Chondrocyte (in vitro differentiated cells): ENCODE data around the gene LGMN. TPM values are rescaled to one million over a fixed set of nuclear protein-coding genes. Genes with fewer than 3 reads are reported as not detected.

Experiments used
- DNase-seq: peaks from one replicate; pipeline ENCODE4 v3.0.0; 2021; ENCODE audit warnings: mixed read lengths, low spot score
- H3K27ac Mint-ChIP-seq: one replicate; pipeline ENCODE4 v1.8.0; 2021; ENCODE audit warnings: mild to moderate bottlenecking, moderate library complexity, mixed read lengths; ENCODE audit not compliant: unreplicated experiment
- H3K27me3 Mint-ChIP-seq: 2 replicates; pipeline ENCODE4 v1.8.0; 2021; ENCODE audit warnings: low read depth, mixed read lengths
- H3K36me3 Mint-ChIP-seq: 2 replicates; pipeline ENCODE4 v1.8.0; 2021; ENCODE audit warnings: low read depth, mixed read lengths
- H3K4me1 Mint-ChIP-seq: 2 replicates; pipeline ENCODE4 v1.8.0; 2021; ENCODE audit warnings: low read depth, mild to moderate bottlenecking, mixed read lengths
- H3K4me3 Mint-ChIP-seq: one replicate; pipeline ENCODE4 v1.8.0; 2021; ENCODE audit warnings: mild to moderate bottlenecking, moderate library complexity, mixed read lengths; ENCODE audit not compliant: unreplicated experiment
- H3K9me3 Mint-ChIP-seq: 2 replicates; pipeline ENCODE4 v1.8.0; 2021; ENCODE audit warnings: low read depth, mixed read lengths
- total RNA-seq: library from RNA; stranded (reverse); gene quantifications from 3 replicates; pipeline ENCODE4 v1.2.1, GENCODE V29; 2021
- TF ChIP-seq, protein P1 (sequence below): fragments of 200-600 bp; sonication (generic); IDR thresholded peaks from 2 replicates; pipeline ENCODE4 v1.5.0; 2021; ENCODE audit warnings: antibody characterized with exemption, mild to moderate bottlenecking, moderate library complexity

The LGMN gene
- total RNA-seq, 1 donor from 2014 or later: 134 TPM

- H3K4me1 Mint-ChIP-seq: peaks cover 11% of the 10 kb centered on the region
- H3K27me3 Mint-ChIP-seq: peaks cover 3% of the 10 kb centered on the region
- H3K27ac Mint-ChIP-seq: no peak overlapping the region
- H3K9me3 Mint-ChIP-seq: no peaks in the 10 kb centered on the region
- DNase-seq: peak; percentile 68
- TF ChIP-seq, protein P1, sequence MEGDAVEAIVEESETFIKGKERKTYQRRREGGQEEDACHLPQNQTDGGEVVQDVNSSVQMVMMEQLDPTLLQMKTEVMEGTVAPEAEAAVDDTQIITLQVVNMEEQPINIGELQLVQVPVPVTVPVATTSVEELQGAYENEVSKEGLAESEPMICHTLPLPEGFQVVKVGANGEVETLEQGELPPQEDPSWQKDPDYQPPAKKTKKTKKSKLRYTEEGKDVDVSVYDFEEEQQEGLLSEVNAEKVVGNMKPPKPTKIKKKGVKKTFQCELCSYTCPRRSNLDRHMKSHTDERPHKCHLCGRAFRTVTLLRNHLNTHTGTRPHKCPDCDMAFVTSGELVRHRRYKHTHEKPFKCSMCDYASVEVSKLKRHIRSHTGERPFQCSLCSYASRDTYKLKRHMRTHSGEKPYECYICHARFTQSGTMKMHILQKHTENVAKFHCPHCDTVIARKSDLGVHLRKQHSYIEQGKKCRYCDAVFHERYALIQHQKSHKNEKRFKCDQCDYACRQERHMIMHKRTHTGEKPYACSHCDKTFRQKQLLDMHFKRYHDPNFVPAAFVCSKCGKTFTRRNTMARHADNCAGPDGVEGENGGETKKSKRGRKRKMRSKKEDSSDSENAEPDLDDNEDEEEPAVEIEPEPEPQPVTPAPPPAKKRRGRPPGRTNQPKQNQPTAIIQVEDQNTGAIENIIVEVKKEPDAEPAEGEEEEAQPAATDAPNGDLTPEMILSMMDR: no peak
- H3K4me3 Mint-ChIP-seq: no peak overlapping the region
- no peaks in the 10 kb centered on the region for H3K36me3 Mint-ChIP-seq
These were observed 53.6 kb downstream of the LGMN start for GRCh38 chr14:92694807-92695206.

- peak; percentile 53 for DNase-seq
- TF ChIP-seq, protein P1: no peak
- no peak overlapping the region for H3K27ac Mint-ChIP-seq
- H3K27me3 Mint-ChIP-seq: peaks cover 3% of the 10 kb centered on the region
- no peaks in the 10 kb centered on the region for H3K36me3 Mint-ChIP-seq
- H3K9me3 Mint-ChIP-seq: no peaks in the 10 kb centered on the region
- H3K4me3 Mint-ChIP-seq: no peak overlapping the region
- H3K4me1 Mint-ChIP-seq: peaks cover 11% of the 10 kb centered on the region
These were observed 54.2 kb downstream of the LGMN start for GRCh38 chr14:92693998-92694795.

GRCh38 chr14:92692822-92693226 lies 55.6 kb downstream of the LGMN start:
- H3K4me3 Mint-ChIP-seq: no peak overlapping the region
- H3K4me1 Mint-ChIP-seq: peaks cover 11% of the 10 kb centered on the region
- H3K27me3 Mint-ChIP-seq: peaks cover 3% of the 10 kb centered on the region
- no peaks in the 10 kb centered on the region for H3K9me3 Mint-ChIP-seq
- H3K36me3 Mint-ChIP-seq: no peaks in the 10 kb centered on the region
- no peak overlapping the region for H3K27ac Mint-ChIP-seq
- TF ChIP-seq, protein P1: no peak
- peak; percentile 73 for DNase-seq

- peak; percentile 77 for DNase-seq
- peaks cover 11% of the 10 kb centered on the region for H3K4me1 Mint-ChIP-seq
- peaks cover 2% of the 10 kb centered on the region for H3K36me3 Mint-ChIP-seq
- H3K9me3 Mint-ChIP-seq: no peaks in the 10 kb centered on the region
- H3K27me3 Mint-ChIP-seq: no peaks in the 10 kb centered on the region
- H3K27ac Mint-ChIP-seq: no peak overlapping the region
- TF ChIP-seq, protein P1: peak; percentile 69
- no peak overlapping the region for H3K4me3 Mint-ChIP-seq
These were observed 58.0 kb downstream of the LGMN start for GRCh38 chr14:92690171-92691011.
